ENCODE data around the gene SORCS2.

- TF ChIP-seq, protein P1, sequence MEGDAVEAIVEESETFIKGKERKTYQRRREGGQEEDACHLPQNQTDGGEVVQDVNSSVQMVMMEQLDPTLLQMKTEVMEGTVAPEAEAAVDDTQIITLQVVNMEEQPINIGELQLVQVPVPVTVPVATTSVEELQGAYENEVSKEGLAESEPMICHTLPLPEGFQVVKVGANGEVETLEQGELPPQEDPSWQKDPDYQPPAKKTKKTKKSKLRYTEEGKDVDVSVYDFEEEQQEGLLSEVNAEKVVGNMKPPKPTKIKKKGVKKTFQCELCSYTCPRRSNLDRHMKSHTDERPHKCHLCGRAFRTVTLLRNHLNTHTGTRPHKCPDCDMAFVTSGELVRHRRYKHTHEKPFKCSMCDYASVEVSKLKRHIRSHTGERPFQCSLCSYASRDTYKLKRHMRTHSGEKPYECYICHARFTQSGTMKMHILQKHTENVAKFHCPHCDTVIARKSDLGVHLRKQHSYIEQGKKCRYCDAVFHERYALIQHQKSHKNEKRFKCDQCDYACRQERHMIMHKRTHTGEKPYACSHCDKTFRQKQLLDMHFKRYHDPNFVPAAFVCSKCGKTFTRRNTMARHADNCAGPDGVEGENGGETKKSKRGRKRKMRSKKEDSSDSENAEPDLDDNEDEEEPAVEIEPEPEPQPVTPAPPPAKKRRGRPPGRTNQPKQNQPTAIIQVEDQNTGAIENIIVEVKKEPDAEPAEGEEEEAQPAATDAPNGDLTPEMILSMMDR (IDR thresholded peaks at IDR 0.05 in 4 of 5, conservative IDR thresholded peaks at IDR 0.05 in 1 of 5): no peak
- TF ChIP-seq POLR2A (IDR thresholded peaks at IDR 0.05): no peak
Measured at GRCh38 chr4:7741946-7742806, 549.8 kb downstream of the SORCS2 start.

Measured in gastrocnemius medialis (tissue), 4 donors.